ENCODE results near the gene BECN2.

Gene BECN2

GRCh38 chr1:241957692-241958494 lies at the start of gene BECN2:
BECN2 (plus strand) TSS chr1:241957767; CDS start chr1:241957767, 0 bp downstream.
- TF ChIP-seq EZH2 (IDR thresholded peaks at IDR 0.05; ENCODE audit: borderline replicate concordance, low read depth, low read length, severe bottlenecking), result no peak
- TF ChIP-seq, protein P1, sequence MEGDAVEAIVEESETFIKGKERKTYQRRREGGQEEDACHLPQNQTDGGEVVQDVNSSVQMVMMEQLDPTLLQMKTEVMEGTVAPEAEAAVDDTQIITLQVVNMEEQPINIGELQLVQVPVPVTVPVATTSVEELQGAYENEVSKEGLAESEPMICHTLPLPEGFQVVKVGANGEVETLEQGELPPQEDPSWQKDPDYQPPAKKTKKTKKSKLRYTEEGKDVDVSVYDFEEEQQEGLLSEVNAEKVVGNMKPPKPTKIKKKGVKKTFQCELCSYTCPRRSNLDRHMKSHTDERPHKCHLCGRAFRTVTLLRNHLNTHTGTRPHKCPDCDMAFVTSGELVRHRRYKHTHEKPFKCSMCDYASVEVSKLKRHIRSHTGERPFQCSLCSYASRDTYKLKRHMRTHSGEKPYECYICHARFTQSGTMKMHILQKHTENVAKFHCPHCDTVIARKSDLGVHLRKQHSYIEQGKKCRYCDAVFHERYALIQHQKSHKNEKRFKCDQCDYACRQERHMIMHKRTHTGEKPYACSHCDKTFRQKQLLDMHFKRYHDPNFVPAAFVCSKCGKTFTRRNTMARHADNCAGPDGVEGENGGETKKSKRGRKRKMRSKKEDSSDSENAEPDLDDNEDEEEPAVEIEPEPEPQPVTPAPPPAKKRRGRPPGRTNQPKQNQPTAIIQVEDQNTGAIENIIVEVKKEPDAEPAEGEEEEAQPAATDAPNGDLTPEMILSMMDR (IDR thresholded peaks at IDR 0.05; ENCODE audit: borderline replicate concordance, extremely low read depth, low read length, poor library complexity, severe bottlenecking), result no peak
- Histone ChIP-seq H2AFZ (ENCODE audit: low read depth, low read length) (no peak within 1 kb of the TSS), H3K4me3 (ENCODE audit: low read depth in 1 of 2, low read length in 2 of 2) (no peak within 1 kb of the TSS), H4K20me1 (ENCODE audit: insufficient read depth, low read length) (no peaks in the 10 kb centered on the region), H3K9ac (ENCODE audit: low read depth, low read length) (no peak within 1 kb of the TSS), H3K36me3 (ENCODE audit: insufficient read depth, low read length) (no peaks in the 10 kb centered on the region), H3K79me2 (ENCODE audit: insufficient read depth, low read length) (no peaks in the 10 kb centered on the region), H3K9me3 (ENCODE audit: insufficient read depth, low read length, severe bottlenecking) (no peaks in the 10 kb centered on the region), H3K4me1 (ENCODE audit: insufficient read depth, low read length) (no peaks in the 10 kb centered on the region), H3K27ac (ENCODE audit: low read length) (no peak within 1 kb of the TSS), H3K27me3 (ENCODE audit: insufficient read depth, low read length, poor library complexity) (no peaks in the 10 kb centered on the region), H3K4me2 (ENCODE audit: insufficient read depth, low read length) (no peak within 1 kb of the TSS)
- no peak for DNase-seq
- ATAC-seq (ENCODE audit: insufficient read depth, low read depth), result no peak

GRCh38 chr1:241916196-241916595 lies 41.4 kb upstream of the BECN2 start:
- no peak for DNase-seq
- H3K79me2 ChIP-seq (ENCODE audit: insufficient read depth, low read length), result no peaks in the 10 kb centered on the region
- H3K27me3 ChIP-seq (ENCODE audit: insufficient read depth, low read length, poor library complexity), result no peaks in the 10 kb centered on the region
- no peaks in the 10 kb centered on the region for H3K9me3 ChIP-seq (ENCODE audit: insufficient read depth, low read length, severe bottlenecking)
- H3K27ac ChIP-seq (ENCODE audit: low read length), result no peak overlapping the region
- no peak overlapping the region for H2AFZ ChIP-seq (ENCODE audit: low read depth, low read length)
- no peak for ATAC-seq (ENCODE audit: insufficient read depth, low read depth)
- H4K20me1 ChIP-seq (ENCODE audit: insufficient read depth, low read length), result no peaks in the 10 kb centered on the region
- H3K4me2 ChIP-seq (ENCODE audit: insufficient read depth, low read length), result no peak overlapping the region
- H3K4me3 ChIP-seq (ENCODE audit: low read depth in 1 of 2, low read length in 2 of 2), result no peak overlapping the region
- no peaks in the 10 kb centered on the region for H3K4me1 ChIP-seq (ENCODE audit: insufficient read depth, low read length)
- TF ChIP-seq, protein P1 (IDR thresholded peaks at IDR 0.05; ENCODE audit: borderline replicate concordance, extremely low read depth, low read length, poor library complexity, severe bottlenecking), result no peak
- TF ChIP-seq EZH2 (IDR thresholded peaks at IDR 0.05; ENCODE audit: borderline replicate concordance, low read depth, low read length, severe bottlenecking), result no peak
- H3K9ac ChIP-seq (ENCODE audit: low read depth, low read length), result no peak overlapping the region
- no peaks in the 10 kb centered on the region for H3K36me3 ChIP-seq (ENCODE audit: insufficient read depth, low read length)

DNA sequence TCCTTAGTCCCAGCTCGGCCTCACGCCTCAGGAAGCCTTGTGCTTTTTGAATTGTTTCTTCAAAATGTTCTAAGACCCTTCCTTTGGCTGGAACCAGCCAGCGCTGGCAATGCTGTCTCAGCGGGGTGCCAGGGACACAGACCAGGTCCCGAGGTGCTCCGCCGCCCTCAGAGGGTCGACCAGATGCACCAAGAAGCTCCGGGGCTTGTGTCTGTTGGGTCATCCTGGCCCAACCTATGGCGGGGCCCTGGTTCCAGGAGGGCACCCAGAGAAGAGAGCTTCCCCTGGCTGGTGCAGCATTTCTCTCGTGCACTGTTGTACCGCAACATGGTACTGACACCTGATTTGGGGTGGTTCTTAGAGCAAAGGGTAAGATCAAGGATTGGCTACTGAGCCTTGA lies 40.1 kb upstream of the BECN2 start:
- Histone ChIP-seq H3K9ac (ENCODE audit: low read depth, low read length) (no peak overlapping the region), H3K36me3 (ENCODE audit: insufficient read depth, low read length) (no peaks in the 10 kb centered on the region), H2AFZ (ENCODE audit: low read depth, low read length) (no peak overlapping the region), H4K20me1 (ENCODE audit: insufficient read depth, low read length) (no peaks in the 10 kb centered on the region), H3K79me2 (ENCODE audit: insufficient read depth, low read length) (no peaks in the 10 kb centered on the region), H3K4me2 (ENCODE audit: insufficient read depth, low read length) (no peak overlapping the region), H3K4me3 (ENCODE audit: low read depth in 1 of 2, low read length in 2 of 2) (no peak overlapping the region), H3K9me3 (ENCODE audit: insufficient read depth, low read length, severe bottlenecking) (no peaks in the 10 kb centered on the region), H3K4me1 (ENCODE audit: insufficient read depth, low read length) (no peaks in the 10 kb centered on the region), H3K27ac (ENCODE audit: low read length) (no peak overlapping the region), H3K27me3 (ENCODE audit: insufficient read depth, low read length, poor library complexity) (no peaks in the 10 kb centered on the region)
- DNase-seq (no peak), ATAC-seq (ENCODE audit: insufficient read depth, low read depth) (no peak)
- TF ChIP-seq, protein P1 (IDR thresholded peaks at IDR 0.05; ENCODE audit: borderline replicate concordance, extremely low read depth, low read length, poor library complexity, severe bottlenecking), result no peak
- no peak for TF ChIP-seq EZH2 (IDR thresholded peaks at IDR 0.05; ENCODE audit: borderline replicate concordance, low read depth, low read length, severe bottlenecking)
